HG02973 (cell line): ENCODE measurements around the gene CAMK2G.
A peak's percentile ranks its signal among the peaks of the same experiment; 100 is the strongest.

Experiments used
- ATAC-seq: cut with Tn5 transposase; IDR thresholded peaks from one replicate; pipeline ENCODE4 v1.9.1; 2021; ENCODE audit warnings: moderate library complexity; ENCODE audit not compliant: unreplicated experiment

The CAMK2G gene

GRCh38 chr10:73884017-73884416, 9.7 kb upstream of the CAMK2G start:
- ATAC-seq = no peak

GRCh38 chr10:73881221-73881919, 7.0 kb upstream of the CAMK2G start:
- no peak for ATAC-seq

GRCh38 chr10:73879296-73880173, 5.2 kb upstream of the CAMK2G start:
- peak; percentile 83 for ATAC-seq

- no peak for ATAC-seq
Measured at GRCh38 chr10:73878365-73878764, 4.0 kb upstream of the CAMK2G start.

GRCh38 chr10:73877533-73878160, 3.3 kb upstream of the CAMK2G start:
- no peak for ATAC-seq

- ATAC-seq = no peak
Measured at GRCh38 chr10:73876971-73877370, 2.6 kb upstream of the CAMK2G start.

GRCh38 chr10:73876566-73876965, 2.2 kb upstream of the CAMK2G start:
- ATAC-seq = no peak

GRCh38 chr10:73876157-73876556, 1.8 kb upstream of the CAMK2G start:
- no peak for ATAC-seq

GRCh38 chr10:73875139-73875475, 752 bp upstream of the CAMK2G start:
- peak; percentile 3 for ATAC-seq

GRCh38 chr10:73873838-73874215, 528 bp downstream of the CAMK2G start:
- no peak for ATAC-seq

- no peak for ATAC-seq
Measured at GRCh38 chr10:73873142-73873837, 1.1 kb downstream of the CAMK2G start.

- ATAC-seq = no peak
Measured at GRCh38 chr10:73872190-73872710, 2.1 kb downstream of the CAMK2G start.

- ATAC-seq = no peak
Measured at GRCh38 chr10:73871295-73872189, 2.8 kb downstream of the CAMK2G start.

- no peak for ATAC-seq
Measured at GRCh38 chr10:73868655-73869195, 5.6 kb downstream of the CAMK2G start.

GRCh38 chr10:73867871-73868631, 6.3 kb downstream of the CAMK2G start:
- ATAC-seq = no peak

GRCh38 chr10:73867126-73867807, 7.1 kb downstream of the CAMK2G start:
- no peak for ATAC-seq

GRCh38 chr10:73866621-73867020, 7.7 kb downstream of the CAMK2G start:
- no peak for ATAC-seq
